Left forelimb (tissue), 1 donor: ENCODE data around the gene VWCE.
A peak's percentile ranks its signal among the peaks of the same experiment; 100 is the strongest.

ENCODE experiments used
- DNase-seq: peaks from one replicate; pipeline ENCODE4 v3.0.0-alpha.2; 2018; ENCODE audit warnings: low spot score

VWCE gene

DNA sequence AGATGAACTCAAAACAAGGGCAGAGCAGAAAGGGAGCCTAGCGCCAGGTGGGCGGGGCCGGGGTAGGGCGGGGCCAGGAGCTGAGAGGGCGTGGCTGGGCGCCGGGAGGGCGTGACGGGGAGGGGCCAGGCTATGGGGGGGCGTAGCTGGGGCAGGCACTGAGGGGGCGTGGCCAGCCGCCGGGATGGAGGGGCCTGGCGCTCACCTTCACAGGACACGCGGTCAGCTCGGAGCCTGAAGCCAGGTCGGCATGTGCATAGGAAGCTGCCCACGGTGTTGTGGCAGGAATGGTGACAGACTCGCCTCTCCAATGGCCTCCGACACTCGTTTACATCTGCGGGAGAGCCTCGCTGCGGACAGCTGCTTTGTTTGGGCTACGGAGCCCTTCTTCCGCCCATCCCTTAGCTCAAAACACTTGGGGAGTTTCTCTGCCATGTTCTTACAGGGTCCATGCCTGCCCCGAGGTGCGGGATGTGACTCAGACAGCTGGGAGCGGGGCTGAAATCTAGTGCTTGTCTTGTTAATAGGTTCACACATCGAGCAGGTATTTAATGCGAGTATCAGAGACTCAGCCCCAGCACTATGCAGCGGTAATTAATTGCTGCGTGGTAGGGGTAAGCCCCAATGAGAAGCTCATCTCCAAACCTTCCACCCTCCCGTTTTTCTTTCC is 13.4 kb downstream of the VWCE start:
- peak; percentile 76 for DNase-seq

DNA sequence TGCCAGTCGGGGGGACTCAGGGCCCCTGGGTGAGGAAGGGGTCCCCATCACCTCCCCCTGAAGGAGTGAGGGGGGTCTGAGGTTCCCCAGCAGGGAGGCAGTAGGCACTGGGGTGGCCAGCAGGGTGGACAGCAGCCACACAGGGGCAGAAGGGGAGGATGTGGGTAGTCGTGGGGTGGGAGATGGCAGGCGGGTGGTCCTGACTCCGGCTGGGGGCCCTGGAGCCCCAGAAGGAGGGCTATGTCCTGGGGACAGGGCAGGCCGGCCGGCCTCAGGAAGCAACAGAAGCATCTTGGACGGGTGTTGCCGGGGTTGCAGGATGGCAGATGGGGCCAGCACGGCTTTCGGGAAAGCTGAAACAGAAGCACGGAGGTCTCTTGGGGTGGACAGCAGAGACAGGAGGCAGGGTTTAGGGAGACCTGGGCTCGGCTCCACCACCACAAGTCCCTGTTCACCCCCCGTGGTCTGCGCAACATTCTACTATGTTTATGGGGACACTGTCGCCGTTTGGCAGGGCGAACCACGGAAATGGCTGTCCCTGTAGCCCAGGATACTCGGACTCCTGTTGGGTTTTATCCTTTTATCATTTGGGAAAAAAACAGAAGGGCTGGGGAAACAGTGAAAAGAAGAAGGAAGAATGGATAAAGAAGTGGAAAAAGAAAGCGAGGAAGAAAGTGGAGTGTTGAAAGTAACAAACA is 14.1 kb downstream of the VWCE start:
- no peak for DNase-seq

DNA sequence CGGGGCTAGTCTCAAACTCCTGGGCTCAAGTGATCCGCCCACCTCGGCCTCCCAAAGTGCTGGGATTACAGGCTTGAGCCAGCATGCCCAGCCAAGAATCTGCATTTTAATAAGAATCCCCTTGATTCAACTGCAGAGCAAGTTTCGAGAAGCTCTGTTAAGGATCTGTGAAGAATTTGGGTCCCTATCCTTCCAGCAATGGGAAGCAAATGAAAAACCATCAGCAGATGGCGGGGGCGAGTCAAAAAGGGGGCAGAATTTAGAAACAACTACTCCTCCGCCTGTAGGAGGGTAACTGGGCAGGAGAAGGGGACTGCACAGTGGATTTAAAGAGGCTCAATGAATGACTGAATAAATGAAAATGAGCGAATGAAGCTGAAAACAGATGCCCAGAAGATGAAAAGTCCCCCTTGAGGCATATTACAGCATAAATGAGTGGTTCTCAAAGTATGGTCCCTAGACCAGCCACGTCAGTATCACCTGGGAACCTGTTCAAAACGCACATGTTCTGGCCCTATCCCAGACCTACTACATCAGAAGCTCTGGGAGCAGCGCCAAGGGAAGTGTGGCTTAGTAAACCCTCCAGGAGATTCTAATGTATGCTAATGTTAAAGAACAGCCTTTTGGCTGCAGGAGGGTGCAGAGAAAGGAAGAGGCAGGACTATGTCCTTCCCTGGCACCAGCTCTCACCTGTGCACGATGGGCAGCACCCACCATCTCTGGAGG is 15.0 kb downstream of the VWCE start:
- no peak for DNase-seq

DNA sequence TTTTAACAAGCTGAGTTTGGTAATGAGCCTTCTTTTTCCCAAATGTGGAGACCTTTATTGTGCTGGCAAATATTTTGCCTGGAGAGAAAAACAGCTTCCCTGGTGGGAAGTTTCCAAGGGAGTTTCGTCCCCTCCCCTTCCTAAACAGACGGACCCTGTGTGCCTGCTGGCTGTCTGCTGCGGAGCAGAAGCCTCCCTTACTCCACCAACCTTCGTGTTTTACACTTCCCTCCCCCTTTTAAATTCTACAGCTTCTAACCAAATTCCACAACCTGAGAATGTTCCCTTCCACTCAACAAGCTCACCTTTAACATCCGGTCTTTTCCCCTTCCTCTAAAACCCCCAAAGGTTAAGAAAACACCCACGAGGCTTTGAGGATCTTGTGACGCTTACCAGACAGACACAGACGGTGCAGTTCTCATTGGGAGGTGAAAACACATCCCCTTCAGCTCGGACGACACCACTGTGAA is 17.1 kb downstream of the VWCE start:
- DNase-seq = no peak

DNA sequence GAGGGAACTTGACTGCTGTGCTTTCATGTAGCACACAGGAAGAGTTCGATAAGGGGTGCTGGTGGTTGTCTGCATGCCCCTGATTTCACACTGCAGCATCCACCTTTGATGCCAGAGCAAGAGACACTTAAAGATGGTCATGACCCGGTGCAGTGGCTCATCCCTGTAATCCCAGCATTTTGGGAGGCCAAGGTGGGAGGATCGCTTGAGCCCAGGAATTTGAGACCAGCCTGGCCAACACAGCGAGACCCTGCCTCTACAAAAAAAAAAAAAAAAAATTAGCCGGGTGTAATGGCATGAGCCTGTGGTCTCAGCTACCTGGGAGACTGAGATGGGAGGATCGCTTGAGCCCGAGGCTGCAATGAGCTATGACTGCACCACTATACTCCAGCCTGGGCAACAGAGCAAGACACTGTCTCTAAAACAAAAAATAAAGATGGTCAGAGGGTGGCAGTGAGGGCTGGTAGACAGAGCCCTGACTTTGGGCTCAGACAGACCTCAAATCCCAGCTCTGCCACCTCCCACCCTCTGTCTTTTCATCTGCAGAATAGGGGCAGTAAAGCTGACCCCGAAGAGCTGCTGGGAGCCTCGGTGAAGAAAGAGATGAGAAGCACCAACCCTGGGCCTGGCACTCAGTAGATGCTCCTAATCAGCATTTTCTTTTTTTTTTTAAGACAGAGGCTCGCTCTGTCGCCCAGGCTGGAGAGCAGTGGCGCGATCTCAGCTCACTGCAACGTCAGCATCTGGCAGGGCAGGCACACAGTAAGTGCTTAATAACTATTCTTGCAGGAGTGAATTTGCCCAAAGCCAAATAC is 17.7 kb downstream of the VWCE start:
- DNase-seq = no peak

GRCh38 chr11:61275191-61275590 is 19.9 kb downstream of the VWCE start:
- no peak for DNase-seq

DNA sequence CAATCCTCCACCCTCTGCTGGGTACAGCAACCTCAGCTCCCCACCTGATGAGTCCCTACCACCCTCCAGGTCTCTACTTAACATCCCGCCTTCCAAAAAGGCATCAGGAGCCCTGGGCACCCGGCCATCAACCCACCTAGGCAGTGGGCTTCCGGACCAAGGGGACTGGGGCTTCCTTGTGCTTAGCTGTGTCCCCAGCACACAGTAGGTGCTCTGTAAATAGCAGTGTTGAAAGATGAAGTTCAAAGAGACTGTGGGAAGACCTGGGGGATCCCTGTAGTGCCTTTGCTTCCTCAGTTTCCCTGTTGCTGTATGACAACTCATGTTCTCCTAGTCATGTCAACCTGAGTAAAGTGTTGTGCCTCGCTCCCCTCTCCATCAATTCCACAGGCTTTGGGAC is 21.0 kb downstream of the VWCE start:
- no peak for DNase-seq

DNA sequence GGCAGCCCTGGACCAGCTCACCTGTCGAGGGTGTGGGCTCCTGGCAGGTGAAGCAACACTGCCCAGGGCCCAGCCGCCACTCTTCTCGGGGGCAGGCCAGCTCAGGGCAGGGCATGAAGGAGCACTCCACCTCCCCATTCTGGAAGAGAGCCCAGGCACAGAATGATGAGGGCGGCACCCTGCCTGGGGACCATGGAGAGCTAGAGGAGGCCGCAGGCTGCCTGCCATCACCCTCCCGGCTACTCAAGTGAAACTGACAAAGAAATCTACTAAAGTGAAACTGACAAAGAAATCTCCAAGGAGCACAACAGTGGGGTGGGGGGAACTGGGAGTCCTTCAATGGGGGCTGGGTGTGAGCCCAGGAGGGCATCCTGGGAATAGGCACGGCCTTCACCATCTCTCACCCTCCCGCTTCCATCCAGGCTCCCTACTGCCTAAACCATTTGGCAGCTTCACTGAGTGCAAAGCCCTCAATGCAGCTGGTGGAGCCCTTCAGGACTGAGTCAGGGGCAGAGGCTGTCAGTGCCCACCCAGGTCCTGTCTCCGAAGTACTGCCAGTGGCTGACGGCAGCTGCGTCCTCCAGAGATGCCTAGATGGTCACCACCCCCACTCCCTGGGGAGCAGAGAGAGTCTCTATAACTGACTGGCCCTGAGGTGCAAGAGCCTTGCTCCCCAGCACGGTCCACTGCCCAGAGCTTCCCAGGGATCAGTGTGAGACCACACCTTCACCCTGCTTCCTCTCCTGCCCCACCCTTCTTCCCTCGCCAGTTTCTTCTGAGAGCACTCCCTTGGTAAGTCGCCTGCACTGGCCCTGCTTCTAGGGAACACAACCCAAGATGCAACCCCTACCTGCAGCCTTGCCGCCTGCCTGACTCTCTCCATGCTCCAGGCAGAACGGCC is 21.7 kb downstream of the VWCE start:
- no peak for DNase-seq

DNA sequence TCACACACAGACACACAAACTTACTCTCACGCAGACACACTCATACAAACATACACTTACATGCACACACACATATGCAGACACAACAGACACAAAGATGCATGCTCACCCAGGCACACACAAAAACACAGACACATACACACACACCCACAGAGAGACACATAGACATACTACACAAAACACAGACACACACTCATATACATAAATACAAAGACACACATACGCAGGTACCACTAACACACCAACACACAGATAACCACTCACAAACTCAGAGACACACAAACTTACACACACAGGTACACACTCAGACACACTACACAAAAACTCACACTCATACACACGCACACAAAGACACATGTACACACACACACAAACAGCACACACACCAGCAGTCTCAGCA is 22.4 kb downstream of the VWCE start:
- DNase-seq = no peak

- no peak for DNase-seq
Observed at GRCh38 chr11:61270354-61271076, 24.6 kb downstream of the VWCE start.

- DNase-seq = no peak
Observed at GRCh38 chr11:61268588-61269250, 26.4 kb downstream of the VWCE start.

DNA sequence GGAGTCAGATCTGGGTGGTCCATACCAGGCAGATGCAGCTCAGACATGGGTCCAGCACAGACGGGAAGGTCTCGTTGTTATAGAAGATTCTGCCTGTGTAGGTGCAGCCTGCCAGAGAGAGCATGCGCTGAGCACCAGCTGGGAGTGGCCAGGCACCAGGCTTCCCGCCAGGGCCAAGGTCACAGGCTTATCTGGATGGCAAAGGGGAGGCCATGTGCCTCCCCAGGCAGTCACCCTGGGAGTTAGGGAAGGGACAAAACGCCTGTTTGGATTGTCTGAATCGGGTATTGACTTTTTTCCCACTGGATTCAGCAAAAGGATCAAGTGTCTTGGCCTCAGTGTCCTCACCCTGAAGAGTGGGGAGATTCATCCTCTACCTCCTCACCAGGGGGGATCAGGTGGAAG is 27.7 kb downstream of the VWCE start:
- DNase-seq = no peak

DNA sequence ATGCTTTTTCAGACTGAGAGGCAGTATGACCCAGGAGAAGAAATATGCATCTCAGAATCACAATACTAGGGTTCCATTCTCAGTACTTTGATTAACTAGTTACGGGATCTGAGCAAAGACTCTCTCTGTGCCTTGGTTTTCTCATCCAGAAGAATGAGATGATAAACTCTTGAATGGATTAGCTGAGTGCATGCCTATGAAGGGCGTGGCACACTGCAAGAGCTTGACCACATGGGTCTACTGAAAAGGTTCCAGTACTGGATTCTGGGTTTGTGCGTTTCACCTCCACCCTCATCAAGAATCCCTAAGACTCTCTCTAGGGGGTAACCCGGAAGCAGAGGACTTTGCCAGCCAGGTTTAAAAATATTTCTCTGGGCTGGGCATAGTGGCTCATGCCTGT is 28.5 kb downstream of the VWCE start:
- no peak for DNase-seq

- no peak for DNase-seq
Observed at GRCh38 chr11:61265357-61265756, 29.8 kb downstream of the VWCE start.

- DNase-seq = no peak
Observed at GRCh38 chr11:61264795-61265194, 30.3 kb downstream of the VWCE start.

DNA sequence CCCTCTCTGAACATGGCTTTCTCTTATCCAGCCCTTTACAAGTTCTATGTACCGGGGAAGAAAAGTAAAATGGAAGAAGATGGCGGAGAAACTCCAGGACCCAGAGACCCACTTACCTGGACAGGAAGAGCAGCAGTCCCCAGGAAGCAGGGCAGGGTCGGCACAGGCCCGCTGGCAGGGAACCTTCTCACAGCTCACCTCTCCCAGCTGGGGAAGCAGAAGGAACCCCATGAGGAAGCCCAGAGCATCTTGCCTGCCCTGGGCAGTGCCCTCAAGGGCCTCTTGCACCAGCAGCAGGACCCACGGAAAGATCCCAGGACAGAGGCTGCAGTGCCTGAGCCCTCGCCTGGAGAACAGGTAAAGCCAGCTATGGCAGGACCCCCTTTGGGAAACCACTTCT is 30.7 kb downstream of the VWCE start:
- DNase-seq = no peak

- DNase-seq = no peak
Observed at GRCh38 chr11:61259363-61259762, 35.8 kb downstream of the VWCE start.

GRCh38 chr11:61258546-61258945 is 36.6 kb downstream of the VWCE start:
- no peak for DNase-seq

DNA sequence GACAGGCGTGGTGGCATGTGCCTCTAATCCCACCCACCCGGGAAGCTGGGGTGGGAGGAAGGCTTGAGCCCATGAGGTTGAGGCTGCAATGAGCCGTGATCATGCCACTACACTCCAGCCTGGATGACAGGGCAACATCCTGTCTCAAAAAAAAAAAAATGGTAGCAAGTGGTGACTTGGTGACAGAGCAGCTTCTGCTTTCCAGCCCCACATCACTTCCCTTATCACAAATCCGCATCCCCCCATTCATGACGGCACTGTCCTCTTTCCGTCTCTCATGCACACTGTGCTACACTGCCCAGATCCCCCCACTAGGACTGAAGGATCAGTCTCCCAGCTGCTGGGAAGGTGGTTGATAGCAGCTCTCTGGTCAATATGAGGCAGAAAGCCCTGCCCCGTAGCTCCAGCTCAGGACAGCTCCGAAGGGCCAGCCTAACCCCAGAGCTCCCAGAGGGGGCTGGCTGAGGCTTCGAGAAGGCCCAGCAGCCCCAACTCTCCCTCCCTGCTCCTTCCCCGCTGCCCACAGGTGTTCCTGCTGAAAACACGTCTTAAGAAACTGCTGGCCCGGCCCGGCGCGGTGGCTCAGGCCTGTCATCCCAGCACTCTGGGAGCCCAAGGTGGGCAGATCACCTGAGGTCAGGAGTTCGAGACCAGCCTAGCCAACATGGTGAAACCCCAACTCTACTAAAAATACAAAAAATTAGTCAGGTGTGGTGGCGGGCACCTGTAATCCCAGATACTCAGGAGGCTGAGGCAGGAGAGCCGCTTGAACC is 38.2 kb downstream of the VWCE start:
- DNase-seq = no peak
